GM12872 (cell line): Measurements from ENCODE around the gene DACT2.

Experiments
- TF ChIP-seq, protein P1 (sequence below): IDR thresholded peaks from 3 replicates; pipeline ENCODE4 v1.5.1; 2011; ENCODE audit warnings: low read depth, mild to moderate bottlenecking, low read length, moderate library complexity; ENCODE audit not compliant: insufficient read depth

Gene DACT2

DNA sequence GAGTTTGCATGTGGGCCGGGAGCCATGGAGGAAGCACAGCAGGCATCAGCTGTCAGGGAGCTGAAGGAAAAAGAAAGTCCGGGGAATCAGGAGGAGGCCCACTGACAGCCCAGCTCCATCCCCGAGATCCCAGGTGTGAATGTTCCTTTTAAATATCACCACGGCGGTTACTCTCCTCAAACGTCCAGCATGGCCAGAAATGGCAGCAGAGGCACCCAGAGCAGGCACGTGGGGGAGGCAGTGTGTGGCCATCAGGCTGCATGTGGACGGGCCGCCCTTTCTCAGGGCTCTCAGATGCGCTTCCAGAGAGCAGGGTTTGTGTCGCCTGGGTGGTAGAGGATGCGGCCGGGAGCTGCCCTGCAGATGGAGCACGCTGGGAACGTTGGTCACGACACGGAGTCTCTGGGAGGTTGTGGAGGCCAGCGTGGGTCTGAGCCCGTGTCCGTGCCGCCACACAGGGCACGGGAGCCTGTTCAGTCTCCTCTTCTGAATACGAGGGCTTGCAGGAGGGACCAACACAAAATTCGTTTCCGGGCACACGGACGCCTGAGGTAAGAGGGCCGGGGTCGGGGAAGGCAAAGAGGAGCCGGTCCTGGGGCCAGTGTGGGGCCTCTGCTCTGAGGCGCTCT is 45.3 kb upstream of the DACT2 start:
- TF ChIP-seq, protein P1, sequence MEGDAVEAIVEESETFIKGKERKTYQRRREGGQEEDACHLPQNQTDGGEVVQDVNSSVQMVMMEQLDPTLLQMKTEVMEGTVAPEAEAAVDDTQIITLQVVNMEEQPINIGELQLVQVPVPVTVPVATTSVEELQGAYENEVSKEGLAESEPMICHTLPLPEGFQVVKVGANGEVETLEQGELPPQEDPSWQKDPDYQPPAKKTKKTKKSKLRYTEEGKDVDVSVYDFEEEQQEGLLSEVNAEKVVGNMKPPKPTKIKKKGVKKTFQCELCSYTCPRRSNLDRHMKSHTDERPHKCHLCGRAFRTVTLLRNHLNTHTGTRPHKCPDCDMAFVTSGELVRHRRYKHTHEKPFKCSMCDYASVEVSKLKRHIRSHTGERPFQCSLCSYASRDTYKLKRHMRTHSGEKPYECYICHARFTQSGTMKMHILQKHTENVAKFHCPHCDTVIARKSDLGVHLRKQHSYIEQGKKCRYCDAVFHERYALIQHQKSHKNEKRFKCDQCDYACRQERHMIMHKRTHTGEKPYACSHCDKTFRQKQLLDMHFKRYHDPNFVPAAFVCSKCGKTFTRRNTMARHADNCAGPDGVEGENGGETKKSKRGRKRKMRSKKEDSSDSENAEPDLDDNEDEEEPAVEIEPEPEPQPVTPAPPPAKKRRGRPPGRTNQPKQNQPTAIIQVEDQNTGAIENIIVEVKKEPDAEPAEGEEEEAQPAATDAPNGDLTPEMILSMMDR = no peak

DNA sequence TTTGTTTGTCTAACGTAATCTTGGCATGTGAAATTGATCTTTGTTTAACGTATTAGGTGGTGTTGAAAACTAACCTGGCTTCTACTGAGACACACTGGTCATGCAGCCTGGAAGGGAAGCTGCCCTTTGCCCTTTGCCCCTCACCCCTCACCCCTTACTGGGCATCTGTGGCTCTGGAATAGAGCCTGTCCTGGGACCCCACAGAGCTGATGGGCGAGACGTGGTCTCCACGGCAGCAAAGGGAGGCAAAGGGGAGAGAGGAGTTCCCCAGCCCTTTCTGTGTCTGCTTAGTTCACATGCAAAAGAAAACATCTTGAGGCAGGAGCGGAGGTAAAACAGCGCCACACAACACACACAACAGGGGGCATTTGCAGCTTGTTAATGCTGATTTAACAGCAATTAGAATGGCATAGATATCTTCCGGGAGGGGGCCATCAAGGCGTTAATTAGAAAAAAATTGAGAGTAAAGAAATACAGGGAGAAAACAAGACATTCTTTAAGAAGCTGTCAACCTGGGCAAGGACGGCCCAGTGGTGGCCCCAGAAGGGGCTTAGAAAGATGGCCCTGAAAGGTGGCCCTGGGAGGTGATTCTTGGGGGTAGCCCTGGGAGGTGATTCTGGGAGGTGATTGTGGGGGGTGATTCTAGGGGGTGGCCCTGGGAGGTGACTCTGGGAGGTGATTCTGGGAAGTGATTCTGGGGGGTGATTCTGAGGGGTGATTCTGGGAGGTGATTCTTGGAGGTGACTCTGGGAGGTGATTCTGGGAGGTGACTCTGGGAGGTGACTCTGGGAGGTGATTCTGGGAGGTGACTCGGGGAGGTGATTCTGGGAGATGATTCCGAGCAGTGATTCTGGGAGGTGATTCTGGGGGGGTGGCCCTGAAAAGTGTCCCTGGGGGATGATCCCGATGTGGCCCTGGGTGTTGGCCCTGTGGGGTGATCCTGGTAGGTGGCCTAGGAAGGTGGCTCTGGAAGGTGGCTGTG is 44.5 kb upstream of the DACT2 start:
- TF ChIP-seq, protein P1 = no peak

DNA sequence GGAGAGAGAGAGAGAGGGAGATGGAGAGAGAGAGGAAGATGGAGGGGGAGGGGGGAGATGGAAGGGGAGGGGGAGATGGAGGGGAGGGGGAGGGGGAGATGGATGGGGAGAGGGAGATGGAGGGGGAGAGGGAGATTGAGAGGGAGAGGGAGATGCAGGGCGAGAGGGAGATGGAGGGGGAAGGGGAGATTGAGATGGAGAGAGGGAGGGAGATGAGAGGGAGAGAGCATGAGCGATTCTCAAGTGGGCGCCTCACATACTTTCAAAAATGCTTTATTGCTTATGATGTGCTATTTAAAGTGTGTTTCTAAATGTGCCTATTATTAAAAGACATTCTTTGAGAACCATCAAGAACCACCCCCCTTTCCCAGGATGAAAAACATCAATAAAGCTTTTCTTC is 43.7 kb upstream of the DACT2 start:
- TF ChIP-seq, protein P1 = no peak

DNA sequence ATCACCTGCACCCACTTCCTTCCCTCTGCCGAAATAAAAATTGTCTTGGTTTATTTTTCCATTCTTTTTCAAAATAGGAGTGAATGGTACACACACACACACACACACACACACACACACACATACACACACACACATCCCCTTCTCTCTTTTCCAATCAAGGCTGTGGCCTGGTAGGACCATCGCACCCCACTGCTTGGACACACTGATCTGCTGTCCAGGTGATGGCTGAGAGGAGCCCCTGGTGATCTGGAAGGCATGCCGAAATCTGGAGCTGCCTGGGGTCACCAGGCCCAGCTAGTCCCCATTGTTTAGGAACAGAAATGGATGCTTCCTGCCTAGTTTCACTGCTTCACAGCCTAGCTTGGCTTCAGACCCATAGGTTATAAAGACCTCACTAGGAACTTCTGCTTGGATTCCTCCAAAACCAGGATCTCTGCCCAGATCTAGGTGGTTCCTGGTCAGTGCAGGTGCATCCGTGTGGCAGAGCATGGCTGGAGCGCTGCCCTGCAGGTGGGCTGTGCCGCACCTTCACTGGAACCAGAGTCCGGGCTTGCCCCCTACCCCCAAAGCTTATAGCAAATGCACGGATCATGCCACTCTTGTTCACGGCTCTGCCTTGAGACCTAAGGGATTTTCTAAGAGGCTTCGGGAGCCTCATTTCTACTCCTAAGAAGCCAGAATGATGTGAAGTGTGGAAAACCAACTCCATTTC is 42.9 kb upstream of the DACT2 start:
- TF ChIP-seq, protein P1 = no peak

DNA sequence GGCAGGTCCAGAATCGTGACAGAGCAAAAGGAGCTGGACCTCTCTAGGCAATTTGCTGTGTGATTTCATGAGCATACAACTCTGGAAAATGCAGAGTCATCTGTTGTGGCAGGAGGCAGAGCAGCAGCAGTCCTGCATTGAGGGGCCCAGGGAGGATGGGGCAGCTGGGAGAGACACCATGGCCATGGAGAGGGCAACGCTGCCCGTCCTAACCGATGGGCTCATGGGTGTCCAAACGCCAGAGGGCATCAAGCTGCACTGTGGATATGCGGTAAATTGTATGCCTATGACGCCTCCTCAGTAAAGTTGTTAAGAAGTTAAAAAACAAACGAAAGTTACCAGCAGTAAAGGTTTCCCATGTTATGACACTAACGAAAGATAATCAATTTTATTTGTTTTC is 42.2 kb upstream of the DACT2 start:
- TF ChIP-seq, protein P1 = no peak

DNA sequence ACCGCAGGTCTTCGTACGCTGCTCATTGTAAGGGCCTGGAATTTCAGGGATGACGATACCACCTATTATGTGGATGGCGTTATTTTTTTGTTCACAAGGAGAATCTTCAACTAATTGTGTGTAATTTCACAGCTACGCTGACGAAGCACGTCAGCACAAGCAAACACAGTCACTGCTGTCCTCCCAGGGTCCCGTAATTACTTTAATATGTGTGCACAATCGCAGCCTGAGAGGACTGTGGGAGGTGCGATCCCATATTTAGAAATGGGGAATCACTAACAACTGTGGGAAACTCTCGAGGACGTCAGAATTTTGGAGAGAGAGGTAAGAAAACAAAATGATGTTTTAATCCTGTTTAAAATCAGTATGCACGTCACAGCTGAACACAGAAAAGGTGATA is 40.2 kb upstream of the DACT2 start:
- TF ChIP-seq, protein P1 = no peak

DNA sequence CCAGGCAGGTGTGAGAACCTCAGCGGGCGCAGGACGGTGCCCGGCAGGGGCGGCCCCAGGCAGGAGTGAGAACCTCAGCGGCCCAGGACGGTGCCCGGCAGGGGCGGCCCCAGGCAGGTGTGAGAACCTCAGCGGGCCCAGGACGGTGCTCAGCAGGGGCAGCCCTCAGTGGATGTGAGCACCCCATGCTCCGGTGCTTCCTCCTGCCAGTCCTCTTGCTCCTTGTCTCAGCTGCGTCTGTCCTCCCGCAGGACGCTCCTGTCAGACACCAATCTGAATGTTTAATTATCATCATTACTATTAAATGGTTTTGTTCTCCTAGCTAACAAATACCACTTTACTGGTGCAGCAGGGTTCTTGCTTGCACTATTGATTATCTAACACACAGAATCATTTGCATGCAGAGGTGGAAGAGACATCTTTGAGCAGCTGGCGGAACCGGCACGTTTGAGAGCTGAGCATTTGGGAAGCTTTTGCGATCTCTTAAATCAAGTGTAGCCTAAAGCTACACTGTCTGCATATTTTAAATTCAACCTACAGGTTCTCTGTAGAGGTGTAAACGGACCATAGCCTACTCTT is 39.4 kb upstream of the DACT2 start:
- TF ChIP-seq, protein P1 = no peak
